Kidney epithelial cell (primary cell): ENCODE results near the gene ZC3H12D. TPM values are rescaled to one million over a fixed set of nuclear protein-coding genes. Genes with fewer than 3 reads are reported as not detected.
A peak's percentile ranks its signal among the peaks of the same experiment; 100 is the strongest.

Experiments used
- DNase-seq: peaks from one replicate; pipeline ENCODE4 v3.0.0-alpha.2; 2010; ENCODE audit warnings: low read depth
- H3K27me3 ChIP-seq: 2 replicates; pipeline ENCODE4 v1.6.0; 2011; ENCODE audit warnings: low read length; ENCODE audit not compliant: control insufficient read depth, insufficient read depth
- H3K36me3 ChIP-seq: 2 replicates; pipeline ENCODE4 v1.5.1; 2011; ENCODE audit warnings: low read length; ENCODE audit not compliant: control insufficient read depth, insufficient read depth
- H3K4me3 ChIP-seq: 2 replicates; pipeline ENCODE4 v1.5.1; 2011; ENCODE audit warnings: low read depth, mild to moderate bottlenecking, control low read depth, low read length
- CTCF ChIP-seq: IDR thresholded peaks from 2 replicates; pipeline ENCODE4 v1.5.1; 2011; ENCODE audit warnings: mild to moderate bottlenecking, moderate library complexity, low read length, control low read depth, inconsistent platforms; ENCODE audit not compliant: insufficient read depth, poor library complexity, severe bottlenecking
- total RNA-seq: library from RNA; depleted of rRNA; stranded (reverse); fragments of >200 nt; gene quantifications from 2 replicates; pipeline ENCODE4 v1.2.3, GENCODE V29; 2015

Gene ZC3H12D
- total RNA-seq, 1 donor from 2014 or later, result not detected

GRCh38 chr6:149454346-149454848, 30.4 kb downstream of the ZC3H12D start:
- H3K27me3 ChIP-seq, result peaks cover 13% of the 10 kb centered on the region
- DNase-seq, result peak; percentile 9
- no peaks in the 10 kb centered on the region for H3K36me3 ChIP-seq
- H3K4me3 ChIP-seq, result no peak overlapping the region
- TF ChIP-seq CTCF, result no peak

GRCh38 chr6:149453597-149454345, 31.0 kb downstream of the ZC3H12D start:
- no peaks in the 10 kb centered on the region for H3K36me3 ChIP-seq
- H3K27me3 ChIP-seq, result peaks cover 13% of the 10 kb centered on the region
- no peak for TF ChIP-seq CTCF
- DNase-seq, result no peak
- no peak overlapping the region for H3K4me3 ChIP-seq

GRCh38 chr6:149452037-149452939, 32.5 kb downstream of the ZC3H12D start:
- DNase-seq, result no peak
- no peak overlapping the region for H3K4me3 ChIP-seq
- H3K27me3 ChIP-seq, result peaks cover 13% of the 10 kb centered on the region
- H3K36me3 ChIP-seq, result no peaks in the 10 kb centered on the region
- TF ChIP-seq CTCF, result no peak

- H3K4me3 ChIP-seq, result peak overlapping the region; percentile 36
- no peak for DNase-seq
Measured at GRCh38 chr6:149451376-149452036, 33.3 kb downstream of the ZC3H12D start.

More at GRCh38 chr6:149451376-149452036, 33.3 kb downstream of the ZC3H12D start:
- Histone ChIP-seq H3K27me3 (peaks cover 13% of the 10 kb centered on the region), H3K36me3 (no peaks in the 10 kb centered on the region)
- no peak for TF ChIP-seq CTCF
